ENCODE results near the gene PGA5. TPM values are rescaled to one million over a fixed set of nuclear protein-coding genes. Genes with fewer than 3 reads are reported as not detected.

PGA5 gene
- total RNA-seq, 1 experiment from 2014 or later: not detected

- POLR2A ChIA-PET (ENCODE audit: low non-redundant PET): no interaction called here
- Histone ChIP-seq H3K27me3 (replicated peaks; ENCODE audit: insufficient read depth, low read depth, low read length, poor library complexity) (no peaks in the 10 kb centered on the region), H3K4me1 (ENCODE audit: insufficient read depth, low read length, poor library complexity, severe bottlenecking) (no peaks in the 10 kb centered on the region), H3K9me3 (ENCODE audit: low read depth, low read length, poor library complexity, severe bottlenecking) (no peaks in the 10 kb centered on the region), H3K36me3 (ENCODE audit: insufficient read depth, low read length, poor library complexity, severe bottlenecking) (no peaks in the 10 kb centered on the region), H3K4me3 (ENCODE audit: low read depth, low read length, poor library complexity, severe bottlenecking) (no peak overlapping the region), H3K27ac (ENCODE audit: low read depth, low read length, poor library complexity, severe bottlenecking) (no peak overlapping the region)
- BruUV-seq (replicated peaks): no TSS peak
- TF ChIP-seq EZH2 (IDR thresholded peaks at IDR 0.05; ENCODE audit: borderline replicate concordance, low read depth, low read length, poor library complexity, severe bottlenecking): no peak
- TF ChIP-seq, protein P1, sequence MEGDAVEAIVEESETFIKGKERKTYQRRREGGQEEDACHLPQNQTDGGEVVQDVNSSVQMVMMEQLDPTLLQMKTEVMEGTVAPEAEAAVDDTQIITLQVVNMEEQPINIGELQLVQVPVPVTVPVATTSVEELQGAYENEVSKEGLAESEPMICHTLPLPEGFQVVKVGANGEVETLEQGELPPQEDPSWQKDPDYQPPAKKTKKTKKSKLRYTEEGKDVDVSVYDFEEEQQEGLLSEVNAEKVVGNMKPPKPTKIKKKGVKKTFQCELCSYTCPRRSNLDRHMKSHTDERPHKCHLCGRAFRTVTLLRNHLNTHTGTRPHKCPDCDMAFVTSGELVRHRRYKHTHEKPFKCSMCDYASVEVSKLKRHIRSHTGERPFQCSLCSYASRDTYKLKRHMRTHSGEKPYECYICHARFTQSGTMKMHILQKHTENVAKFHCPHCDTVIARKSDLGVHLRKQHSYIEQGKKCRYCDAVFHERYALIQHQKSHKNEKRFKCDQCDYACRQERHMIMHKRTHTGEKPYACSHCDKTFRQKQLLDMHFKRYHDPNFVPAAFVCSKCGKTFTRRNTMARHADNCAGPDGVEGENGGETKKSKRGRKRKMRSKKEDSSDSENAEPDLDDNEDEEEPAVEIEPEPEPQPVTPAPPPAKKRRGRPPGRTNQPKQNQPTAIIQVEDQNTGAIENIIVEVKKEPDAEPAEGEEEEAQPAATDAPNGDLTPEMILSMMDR (conservative IDR thresholded peaks at IDR 0.05; ENCODE audit: low read depth, low read length): no peak
- CTCF ChIA-PET: no interaction called here
- no peak for DNase-seq (ENCODE audit: low spot score)
- intact Hi-C loops (cut with micrococcal nuclease; ENCODE audit: unreplicated experiment): no loop called here
Observed at GRCh38 chr11:61268588-61269250, 27.7 kb downstream of the PGA5 start.

- intact Hi-C loops (cut with micrococcal nuclease; ENCODE audit: unreplicated experiment): no loop called here
- no TSS peak for BruUV-seq (replicated peaks)
- Histone ChIP-seq H3K36me3 (ENCODE audit: insufficient read depth, low read length, poor library complexity, severe bottlenecking) (no peaks in the 10 kb centered on the region), H3K27me3 (replicated peaks; ENCODE audit: insufficient read depth, low read depth, low read length, poor library complexity) (no peaks in the 10 kb centered on the region), H3K4me1 (ENCODE audit: insufficient read depth, low read length, poor library complexity, severe bottlenecking) (no peaks in the 10 kb centered on the region), H3K4me3 (ENCODE audit: low read depth, low read length, poor library complexity, severe bottlenecking) (no peak overlapping the region), H3K9me3 (ENCODE audit: low read depth, low read length, poor library complexity, severe bottlenecking) (no peaks in the 10 kb centered on the region), H3K27ac (ENCODE audit: low read depth, low read length, poor library complexity, severe bottlenecking) (no peak overlapping the region)
- no peak for TF ChIP-seq EZH2 (IDR thresholded peaks at IDR 0.05; ENCODE audit: borderline replicate concordance, low read depth, low read length, poor library complexity, severe bottlenecking)
- TF ChIP-seq, protein P1 (conservative IDR thresholded peaks at IDR 0.05; ENCODE audit: low read depth, low read length): no peak
- no peak for DNase-seq (ENCODE audit: low spot score)
- ChIA-PET POLR2A (ENCODE audit: low non-redundant PET) (no interaction called here), CTCF (no interaction called here)
Observed at GRCh38 chr11:61270354-61271076, 29.5 kb downstream of the PGA5 start.

DNA sequence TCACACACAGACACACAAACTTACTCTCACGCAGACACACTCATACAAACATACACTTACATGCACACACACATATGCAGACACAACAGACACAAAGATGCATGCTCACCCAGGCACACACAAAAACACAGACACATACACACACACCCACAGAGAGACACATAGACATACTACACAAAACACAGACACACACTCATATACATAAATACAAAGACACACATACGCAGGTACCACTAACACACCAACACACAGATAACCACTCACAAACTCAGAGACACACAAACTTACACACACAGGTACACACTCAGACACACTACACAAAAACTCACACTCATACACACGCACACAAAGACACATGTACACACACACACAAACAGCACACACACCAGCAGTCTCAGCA is 31.8 kb downstream of the PGA5 start:
- TF ChIP-seq EZH2 (IDR thresholded peaks at IDR 0.05; ENCODE audit: borderline replicate concordance, low read depth, low read length, poor library complexity, severe bottlenecking): no peak
- TF ChIP-seq, protein P1 (conservative IDR thresholded peaks at IDR 0.05; ENCODE audit: low read depth, low read length): no peak
- POLR2A ChIA-PET (ENCODE audit: low non-redundant PET): no interaction called here
- CTCF ChIA-PET: no interaction called here
- BruUV-seq (replicated peaks): no TSS peak
- Histone ChIP-seq H3K36me3 (ENCODE audit: insufficient read depth, low read length, poor library complexity, severe bottlenecking) (no peaks in the 10 kb centered on the region), H3K27ac (ENCODE audit: low read depth, low read length, poor library complexity, severe bottlenecking) (no peak overlapping the region), H3K27me3 (replicated peaks; ENCODE audit: insufficient read depth, low read depth, low read length, poor library complexity) (no peaks in the 10 kb centered on the region), H3K9me3 (ENCODE audit: low read depth, low read length, poor library complexity, severe bottlenecking) (no peaks in the 10 kb centered on the region), H3K4me3 (ENCODE audit: low read depth, low read length, poor library complexity, severe bottlenecking) (no peak overlapping the region), H3K4me1 (ENCODE audit: insufficient read depth, low read length, poor library complexity, severe bottlenecking) (no peaks in the 10 kb centered on the region)
- intact Hi-C loops (cut with micrococcal nuclease; ENCODE audit: unreplicated experiment): no loop called here
- no peak for DNase-seq (ENCODE audit: low spot score)

All from A673 (cell line).